ENCODE data around the gene FFAR4.

Gene FFAR4

DNA sequence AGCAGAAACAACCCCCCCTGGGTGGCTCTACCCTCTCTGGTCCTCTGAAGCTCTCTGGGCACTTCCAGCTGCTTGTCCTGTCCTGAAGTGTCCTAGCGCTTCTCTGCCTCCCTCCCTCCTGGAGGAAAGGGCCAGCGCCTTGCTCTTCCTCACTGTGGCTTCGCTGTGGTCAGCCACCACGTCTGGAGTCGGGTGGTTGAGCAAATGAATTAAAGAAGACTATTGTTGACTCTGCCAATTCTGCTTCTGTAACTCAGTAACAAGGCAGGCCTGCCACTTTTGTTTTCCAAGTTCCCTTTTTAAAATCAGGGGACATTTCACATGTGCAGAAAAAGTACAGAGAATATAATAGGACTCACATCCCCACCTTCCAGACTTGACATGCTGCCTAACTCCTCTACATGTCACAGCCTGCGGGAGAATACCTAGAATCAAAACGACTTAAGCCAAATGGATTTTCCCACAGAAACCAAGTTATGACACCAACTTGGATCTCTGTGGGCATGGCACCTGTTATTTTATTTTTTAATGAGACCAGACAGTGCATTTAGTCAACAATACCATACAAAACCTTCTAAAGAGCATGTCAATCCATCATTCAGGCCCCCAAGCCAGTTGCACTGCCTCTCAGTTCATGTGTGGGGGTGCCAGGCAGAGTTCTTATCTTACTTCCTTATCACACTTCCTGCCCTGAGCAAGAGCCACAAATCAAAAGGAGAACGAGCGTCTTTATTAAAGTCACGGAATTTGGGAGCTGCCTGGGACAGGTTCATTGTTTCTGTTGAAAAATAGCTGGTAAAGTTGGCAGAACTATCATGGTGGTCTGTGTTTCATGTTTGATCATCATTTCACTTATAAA lies 6.8 kb downstream of the FFAR4 start:
- peak; percentile 63 to 71 for DNase-seq

- DNase-seq, result no peak
These were observed 7.5 kb downstream of the FFAR4 start for GRCh38 chr10:93573924-93574323.

GRCh38 chr10:93576888-93577287 lies 10.4 kb downstream of the FFAR4 start:
- DNase-seq, result no peak

GRCh38 chr10:93577565-93577964 lies 11.1 kb downstream of the FFAR4 start:
- no peak for DNase-seq

GRCh38 chr10:93579089-93579488 lies 12.6 kb downstream of the FFAR4 start:
- DNase-seq, result no peak

DNA sequence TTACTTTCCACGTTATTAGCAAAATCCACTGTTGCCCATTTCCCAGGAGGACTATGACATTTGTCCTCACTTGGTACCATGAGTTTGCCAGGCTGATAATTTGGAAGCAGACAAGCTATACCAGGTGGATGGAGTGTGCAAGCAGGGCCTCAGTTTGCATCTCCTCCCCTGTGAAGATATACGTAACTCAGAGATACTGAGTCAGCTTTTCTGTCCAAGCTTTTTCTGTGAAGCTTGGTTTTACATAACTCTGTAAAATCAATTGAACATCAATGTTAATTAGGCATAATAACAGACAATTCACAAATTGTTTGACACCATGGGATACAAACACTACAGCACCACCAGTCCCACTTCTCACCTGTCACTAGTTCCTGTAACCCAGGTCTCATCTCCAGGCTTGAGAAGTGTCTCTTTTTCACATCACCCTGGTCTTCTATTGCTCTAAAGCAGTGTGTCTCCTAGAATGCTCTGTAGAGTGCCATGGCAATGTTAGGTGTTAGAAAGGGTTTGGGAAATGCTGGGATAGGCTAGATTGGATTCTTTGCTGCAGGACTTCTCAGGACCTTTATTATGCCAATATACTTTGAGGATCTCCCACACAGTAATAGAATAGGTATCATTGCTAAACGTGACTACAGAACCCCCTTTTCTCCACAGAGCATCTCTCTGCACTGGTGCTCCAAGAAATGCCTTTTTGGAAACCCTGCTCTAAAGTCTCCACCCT lies 13.7 kb downstream of the FFAR4 start:
- no peak for DNase-seq

- no peak for DNase-seq
These were observed 14.4 kb downstream of the FFAR4 start for GRCh38 chr10:93580828-93581227.

GRCh38 chr10:93584445-93584844 lies 18.0 kb downstream of the FFAR4 start:
- no peak for DNase-seq

DNA sequence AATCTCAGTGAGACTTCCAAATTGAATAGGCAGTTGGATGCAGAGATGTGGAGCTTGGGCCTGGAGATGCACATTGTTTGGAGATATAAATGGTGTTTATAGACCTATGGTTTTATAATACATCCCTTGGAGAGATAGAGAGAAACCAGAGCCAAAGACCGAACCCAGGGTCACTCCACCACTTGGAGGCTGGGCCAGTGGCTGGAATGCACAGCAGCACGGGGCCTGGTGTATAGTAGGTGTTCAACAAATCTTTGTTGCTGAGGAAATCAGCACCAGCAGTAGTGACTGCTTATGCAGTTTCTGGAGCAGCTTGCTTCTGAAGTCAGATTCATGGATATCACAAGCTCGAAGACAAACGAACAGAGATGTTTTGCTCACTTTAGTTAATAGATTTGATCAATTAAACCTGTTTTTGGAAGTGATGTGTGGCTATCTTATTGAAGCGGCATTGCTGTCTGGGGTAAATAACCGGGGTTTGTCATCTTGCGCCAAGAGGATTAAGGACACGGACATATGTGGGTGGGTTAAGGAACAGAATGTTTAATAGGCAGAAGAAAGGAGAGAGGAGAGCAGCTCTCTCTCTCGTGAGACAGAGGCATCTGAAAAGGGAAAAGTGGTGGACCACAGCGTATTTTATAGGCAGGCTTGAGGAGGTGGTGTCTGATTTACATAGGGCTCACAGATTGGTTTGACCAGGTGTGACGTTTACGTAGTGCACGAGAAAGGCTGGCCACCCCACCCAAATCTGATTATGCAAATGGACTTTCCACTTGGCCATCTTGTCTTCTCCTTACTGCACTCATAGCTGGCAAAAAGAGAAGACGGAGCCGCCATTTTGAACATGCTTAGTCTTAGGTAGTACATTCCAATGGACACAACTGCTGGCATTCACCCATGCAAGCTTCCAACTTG lies 23.4 kb downstream of the FFAR4 start:
- DNase-seq, result no peak

DNA sequence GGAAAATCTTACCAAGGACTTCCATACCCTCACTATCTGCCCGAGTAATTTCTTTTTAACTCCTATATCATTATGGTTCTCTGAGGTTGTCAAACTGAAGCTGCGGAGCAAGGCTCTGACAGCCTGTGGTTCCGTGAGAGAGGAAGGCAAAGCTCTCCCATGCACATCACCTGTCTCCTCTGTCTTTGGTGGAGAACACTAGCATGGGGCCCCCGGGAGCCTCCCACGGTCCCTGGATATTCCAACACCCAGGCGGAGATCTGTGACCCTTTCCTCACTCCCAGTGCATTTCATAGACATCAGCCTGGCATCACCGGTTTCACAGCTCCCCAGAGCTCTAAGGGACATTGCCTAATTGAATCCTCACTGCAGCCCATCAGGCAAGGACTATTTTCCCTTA lies 24.2 kb downstream of the FFAR4 start:
- no peak for DNase-seq

DNA sequence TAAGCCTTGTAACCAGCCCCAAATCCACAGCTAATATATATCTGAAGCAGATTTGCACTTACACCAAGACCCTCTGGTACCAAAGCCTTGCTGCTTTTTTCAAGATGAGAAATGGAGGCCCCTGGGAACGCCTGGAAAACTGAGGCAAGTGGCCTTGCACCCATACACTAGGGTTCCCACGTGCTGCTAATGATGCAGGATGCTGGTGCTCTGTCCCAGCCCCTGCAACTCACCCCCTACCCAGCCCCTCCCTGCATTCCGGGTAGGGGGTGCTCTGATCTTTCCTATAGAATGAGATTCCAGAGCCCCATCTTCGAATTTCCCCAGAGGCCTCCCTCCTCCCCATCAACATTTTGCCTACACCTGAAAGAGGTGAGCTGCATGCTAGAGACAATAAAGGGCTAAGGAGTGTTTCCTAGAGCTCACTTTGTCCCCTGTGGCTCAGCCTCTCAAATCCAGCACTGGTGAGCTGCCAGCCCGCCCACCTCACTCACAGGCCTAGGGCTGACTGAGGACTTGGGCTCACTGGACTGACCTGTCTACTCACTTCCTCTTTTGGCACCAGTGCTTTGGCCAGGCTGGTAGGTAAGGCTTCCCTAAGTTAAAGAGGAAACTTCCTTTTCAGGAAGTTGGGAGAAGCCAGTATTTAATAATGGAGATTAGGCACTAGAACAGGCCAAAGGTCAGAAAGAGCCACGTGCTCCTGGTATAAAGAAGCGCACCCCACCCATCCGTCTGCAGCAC lies 24.8 kb downstream of the FFAR4 start:
- peak; percentile 14 to 62 for DNase-seq

GRCh38 chr10:93593254-93593653 lies 26.8 kb downstream of the FFAR4 start:
- DNase-seq, result no peak

DNA sequence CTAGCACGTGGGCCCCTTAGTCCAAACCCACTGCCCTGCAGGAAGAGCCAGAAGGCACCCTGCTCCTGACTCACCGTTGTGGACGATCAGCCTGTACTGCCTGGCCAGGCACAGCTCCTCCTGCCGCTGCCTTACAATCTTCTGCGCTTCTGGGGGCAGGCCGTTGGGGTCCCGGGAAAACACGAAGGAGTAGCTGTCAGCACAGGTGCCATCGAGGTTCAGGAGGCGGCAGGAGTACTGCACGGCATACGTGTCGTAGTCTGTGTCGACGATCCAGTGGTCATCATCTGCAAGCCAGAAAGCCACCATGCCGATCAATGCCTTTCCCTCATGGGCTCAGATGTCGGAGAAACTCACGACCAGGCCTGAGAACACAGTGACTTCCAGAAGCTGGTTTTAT lies 27.3 kb downstream of the FFAR4 start:
- no peak for DNase-seq

GRCh38 chr10:93594518-93594917 lies 28.1 kb downstream of the FFAR4 start:
- DNase-seq, result no peak

DNA sequence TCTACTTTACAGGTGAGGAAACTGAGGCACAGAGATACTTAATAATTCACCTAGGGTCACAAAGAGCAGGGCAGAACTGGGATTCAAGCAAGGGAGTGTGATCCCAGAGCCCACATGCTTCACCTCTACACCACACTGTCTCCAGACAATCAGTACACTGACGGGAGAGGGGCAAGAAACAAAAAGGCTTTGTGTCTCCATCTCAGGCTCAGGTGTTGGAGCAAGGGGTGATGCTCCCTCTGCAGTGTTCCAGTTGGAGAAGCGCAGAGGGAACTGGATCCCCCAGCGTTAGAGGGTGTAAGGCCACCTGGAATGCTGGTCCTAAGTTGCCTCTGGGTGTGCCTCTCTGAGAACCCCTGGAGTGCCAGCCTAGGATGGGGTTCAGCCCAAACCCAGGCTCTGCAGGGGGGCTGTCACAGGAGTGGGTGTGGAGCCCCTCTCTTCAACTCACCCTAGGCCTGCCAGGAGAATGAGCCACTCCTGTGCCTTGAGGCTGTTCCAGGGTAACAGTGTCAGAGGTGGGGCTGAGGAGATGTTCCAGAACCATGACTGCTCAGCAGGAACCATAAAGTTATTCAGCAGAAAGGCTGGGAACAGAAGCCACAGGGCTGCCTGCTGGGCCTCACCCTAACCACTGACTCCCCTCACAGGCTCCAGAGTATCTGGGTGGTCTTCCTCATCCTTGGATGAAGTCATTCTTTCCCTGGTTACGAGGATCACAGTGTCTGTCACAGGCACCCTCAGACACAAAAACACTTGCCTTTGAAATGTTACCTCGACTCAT lies 29.1 kb downstream of the FFAR4 start:
- DNase-seq, result no peak

DNA sequence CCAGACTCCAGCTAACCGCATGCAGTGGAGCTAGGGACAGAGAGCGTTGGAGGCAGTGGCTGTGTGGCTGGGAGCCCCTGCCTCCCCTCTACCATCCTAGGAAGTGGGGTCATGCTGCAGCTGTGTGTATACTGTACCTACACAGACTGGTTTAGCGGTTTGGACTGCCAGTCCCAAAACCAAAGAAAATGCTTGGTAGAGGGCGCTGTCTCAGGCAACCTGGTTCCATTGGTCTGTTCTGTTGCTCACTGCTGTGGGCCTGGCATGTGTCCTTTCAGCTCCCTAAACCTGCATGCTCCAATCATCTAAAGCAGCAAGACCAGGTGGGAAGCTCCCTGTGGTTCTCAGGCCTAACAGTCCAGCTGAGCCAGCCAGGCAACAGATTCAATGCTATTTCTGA lies 30.1 kb downstream of the FFAR4 start:
- no peak for DNase-seq

DNA sequence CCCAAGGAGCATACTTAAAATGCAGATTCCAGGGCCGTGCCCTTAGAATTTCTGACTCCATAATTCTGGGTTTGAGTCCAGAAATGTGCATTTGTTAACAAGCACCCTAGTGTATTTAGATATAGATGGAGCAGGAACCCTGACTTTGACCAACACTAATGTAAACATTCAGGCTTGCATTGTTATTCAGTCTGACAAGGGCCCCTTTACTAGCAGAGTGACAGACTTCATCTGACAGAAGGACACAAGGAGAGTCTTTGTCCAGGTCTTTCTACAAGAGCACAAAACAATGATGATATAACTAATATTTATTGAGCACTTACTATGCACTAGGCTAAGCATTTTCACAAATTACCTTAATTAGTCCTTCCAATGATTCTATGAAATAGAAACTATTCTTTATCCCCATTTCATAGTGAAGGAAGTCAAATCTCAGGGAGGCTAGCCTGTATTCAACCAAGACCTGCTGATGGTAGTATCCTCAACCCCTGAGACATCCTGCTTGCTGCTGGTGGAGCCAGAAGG lies 30.7 kb downstream of the FFAR4 start:
- no peak for DNase-seq

GRCh38 chr10:93598157-93598556 lies 31.7 kb downstream of the FFAR4 start:
- peak in 1 of 2 donors; percentile 34 for DNase-seq

- DNase-seq, result no peak
These were observed 32.9 kb downstream of the FFAR4 start for GRCh38 chr10:93599335-93599734.

DNA sequence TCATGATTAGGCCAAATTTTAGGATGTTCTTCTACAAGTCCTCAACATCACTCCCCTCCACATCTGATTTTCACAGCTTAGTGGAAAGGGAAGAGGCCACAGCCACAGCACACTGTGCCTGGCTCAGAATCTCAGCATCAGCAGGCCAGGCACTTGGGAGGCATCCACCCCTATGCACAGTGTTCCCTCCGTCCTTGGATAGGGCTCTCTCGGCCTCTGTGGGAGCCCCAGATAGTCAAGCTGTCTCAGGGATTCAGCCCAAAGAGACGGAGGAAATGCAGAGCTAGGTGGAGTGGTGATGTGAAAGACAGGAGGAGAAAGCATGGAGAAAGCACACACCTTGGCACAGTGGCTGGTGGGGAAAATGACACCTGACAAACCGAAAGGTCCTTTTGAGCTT lies 33.3 kb downstream of the FFAR4 start:
- DNase-seq, result no peak

DNA sequence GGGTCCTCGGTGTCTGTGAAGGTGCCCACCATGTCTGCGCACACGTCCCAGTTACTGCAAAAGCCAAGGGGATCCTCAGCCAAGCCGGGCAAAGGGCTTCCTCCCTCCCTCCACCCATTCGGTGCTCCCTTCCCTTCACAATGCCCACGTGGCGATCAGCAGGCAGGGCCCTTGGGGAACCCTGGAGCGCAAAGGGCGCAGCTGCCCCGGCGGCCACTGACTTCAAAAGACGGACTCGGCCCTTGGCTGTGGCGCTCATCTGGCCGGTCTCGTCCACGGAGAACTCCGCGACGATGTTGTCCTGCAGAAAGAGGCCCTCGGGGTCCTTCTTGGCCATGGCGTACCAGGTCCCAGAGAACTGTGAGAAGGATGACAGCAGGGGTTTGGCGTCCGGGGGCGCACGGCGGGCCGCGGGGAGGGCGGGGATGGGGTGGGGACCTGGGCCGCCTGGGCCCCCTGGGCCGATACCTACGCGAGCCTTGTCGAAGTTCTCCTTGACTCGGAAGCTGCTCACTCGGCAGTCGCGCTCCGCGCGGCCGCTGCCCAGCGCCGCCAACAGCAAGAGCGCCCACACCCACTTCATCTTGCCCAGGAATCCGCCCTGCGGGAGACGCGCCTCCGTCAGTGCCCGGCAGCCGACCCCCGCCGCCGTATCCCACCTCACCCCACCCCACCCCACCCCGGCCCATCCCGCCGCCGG lies 34.1 kb downstream of the FFAR4 start:
- DNase-seq, result no peak

Measured in inflammatory macrophage treated with lipopolysaccharide for 1 hour (primary cell).